GM21367 (cell line): ENCODE results near the gene ABCA3.

ENCODE experiments used
- ATAC-seq: cut with Tn5 transposase; IDR thresholded peaks from one replicate; pipeline ENCODE4 v1.9.1; 2021; ENCODE audit not compliant: unreplicated experiment

The ABCA3 gene

GRCh38 chr16:2236337-2237101 is 104.0 kb downstream of the ABCA3 start, which contains the start of gene DNASE1L2:
DNASE1L2 (plus strand) TSS chr16:2236444; CDS start chr16:2236817, 373 bp downstream.
- ATAC-seq = no peak

DNA sequence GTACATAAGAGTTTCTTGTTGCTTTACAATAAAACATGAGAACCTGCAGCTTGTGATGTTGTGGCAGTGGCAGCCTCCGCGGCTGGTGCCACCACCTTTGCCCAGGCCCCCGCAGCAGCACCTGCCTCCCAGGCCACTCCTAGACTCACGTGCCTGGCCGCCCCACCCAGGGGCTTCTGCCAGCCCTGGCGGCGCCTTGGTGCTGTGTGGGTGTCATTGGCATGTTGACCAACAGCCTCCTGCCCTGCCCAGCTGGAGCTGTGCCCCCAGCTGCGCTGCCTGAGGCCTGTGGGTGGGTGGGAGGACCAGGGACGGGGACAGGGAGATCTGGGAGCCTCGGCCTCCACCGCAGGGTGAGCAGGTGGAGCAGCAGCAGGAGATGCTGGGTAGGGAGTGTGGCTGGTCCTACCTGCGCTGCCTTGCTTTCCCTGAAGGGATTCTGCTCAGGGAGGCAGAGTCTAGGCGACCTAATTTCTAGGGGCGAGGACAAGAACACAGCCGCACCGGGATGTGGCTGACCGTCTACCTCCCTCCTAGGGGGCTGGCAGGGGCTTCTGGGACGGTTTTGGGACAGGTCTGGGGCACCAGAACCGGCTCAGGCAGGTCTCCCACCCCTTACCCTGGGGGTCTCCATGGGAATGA is 104.7 kb downstream of the ABCA3 start:
- ATAC-seq = no peak

DNA sequence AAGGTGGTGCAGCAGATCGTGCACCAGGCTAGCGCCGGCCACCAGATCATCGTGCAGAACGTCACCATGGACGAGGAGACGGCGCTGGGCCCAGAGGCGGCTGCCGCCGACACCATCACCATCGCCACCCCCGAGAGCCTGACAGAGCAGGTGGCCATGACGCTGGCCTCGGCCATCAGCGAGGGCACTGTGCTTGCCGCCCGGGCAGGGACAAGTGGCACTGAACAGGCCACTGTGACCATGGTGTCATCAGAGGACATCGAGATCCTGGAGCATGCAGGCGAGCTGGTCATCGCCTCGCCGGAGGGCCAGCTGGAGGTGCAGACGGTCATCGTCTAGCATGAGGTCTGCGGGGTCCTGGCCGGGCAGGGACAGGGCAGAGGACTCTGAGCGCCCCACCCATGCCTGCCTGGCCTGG is 105.3 kb downstream of the ABCA3 start:
- no peak for ATAC-seq

DNA sequence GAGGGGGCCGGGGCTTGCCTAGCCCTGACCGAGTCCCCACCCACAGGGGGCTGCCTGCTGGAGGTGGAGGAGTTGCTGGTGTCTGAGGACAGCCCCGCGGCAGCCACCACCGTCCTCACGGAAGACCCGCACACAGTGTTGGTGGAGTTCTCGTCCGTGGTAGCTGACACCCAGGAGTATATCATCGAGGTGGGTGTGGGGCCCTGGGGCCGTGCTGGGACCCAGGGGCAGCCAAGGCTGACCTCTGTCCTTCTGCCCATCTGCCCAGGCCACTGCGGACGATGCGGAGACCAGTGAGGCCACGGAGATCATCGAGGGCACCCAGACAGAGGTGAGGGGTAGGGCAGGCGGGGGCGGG is 105.7 kb downstream of the ABCA3 start:
- ATAC-seq = no peak

DNA sequence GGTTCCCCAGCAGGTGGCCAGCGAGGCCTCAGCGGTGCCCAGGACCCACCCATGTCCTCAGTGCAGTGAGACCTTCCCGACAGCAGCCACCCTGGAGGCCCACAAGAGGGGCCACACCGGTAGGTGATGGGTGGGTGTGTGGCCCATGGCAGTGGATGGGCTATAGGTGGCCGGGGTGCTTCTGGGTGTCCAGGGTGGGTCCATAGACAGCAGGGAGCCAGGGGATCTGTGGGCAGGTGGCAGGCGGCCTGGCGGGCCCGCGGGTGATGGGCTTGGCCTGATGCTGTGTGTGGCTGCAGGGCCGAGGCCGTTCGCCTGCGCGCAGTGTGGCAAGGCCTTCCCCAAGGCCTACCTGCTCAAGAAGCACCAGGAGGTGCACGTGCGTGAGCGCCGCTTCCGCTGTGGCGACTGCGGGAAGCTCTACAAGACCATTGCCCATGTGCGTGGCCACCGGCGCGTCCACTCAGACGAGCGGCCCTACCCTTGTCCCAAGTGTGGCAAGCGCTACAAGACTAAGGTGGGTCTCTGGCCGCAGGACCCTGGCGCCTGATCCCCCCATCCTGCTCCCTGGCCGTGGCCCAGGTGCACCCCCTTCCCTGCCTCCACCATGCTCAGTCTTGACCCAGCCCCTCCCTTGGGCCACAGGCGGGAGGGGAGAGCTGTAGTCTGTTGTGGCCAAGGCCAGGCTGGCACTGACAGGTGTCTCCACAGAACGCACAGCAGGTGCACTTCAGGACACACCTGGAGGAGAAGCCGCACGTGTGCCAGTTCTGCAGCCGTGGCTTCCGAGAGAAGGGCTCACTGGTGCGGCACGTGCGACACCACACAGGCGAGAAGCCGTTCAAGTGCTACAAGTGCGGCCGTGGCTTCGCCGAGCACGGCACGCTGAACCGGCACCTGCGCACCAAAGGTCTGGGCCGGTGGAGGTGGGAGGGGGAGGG is 106.4 kb downstream of the ABCA3 start:
- no peak for ATAC-seq

GRCh38 chr16:2233046-2233775 is 107.3 kb downstream of the ABCA3 start:
- no peak for ATAC-seq

DNA sequence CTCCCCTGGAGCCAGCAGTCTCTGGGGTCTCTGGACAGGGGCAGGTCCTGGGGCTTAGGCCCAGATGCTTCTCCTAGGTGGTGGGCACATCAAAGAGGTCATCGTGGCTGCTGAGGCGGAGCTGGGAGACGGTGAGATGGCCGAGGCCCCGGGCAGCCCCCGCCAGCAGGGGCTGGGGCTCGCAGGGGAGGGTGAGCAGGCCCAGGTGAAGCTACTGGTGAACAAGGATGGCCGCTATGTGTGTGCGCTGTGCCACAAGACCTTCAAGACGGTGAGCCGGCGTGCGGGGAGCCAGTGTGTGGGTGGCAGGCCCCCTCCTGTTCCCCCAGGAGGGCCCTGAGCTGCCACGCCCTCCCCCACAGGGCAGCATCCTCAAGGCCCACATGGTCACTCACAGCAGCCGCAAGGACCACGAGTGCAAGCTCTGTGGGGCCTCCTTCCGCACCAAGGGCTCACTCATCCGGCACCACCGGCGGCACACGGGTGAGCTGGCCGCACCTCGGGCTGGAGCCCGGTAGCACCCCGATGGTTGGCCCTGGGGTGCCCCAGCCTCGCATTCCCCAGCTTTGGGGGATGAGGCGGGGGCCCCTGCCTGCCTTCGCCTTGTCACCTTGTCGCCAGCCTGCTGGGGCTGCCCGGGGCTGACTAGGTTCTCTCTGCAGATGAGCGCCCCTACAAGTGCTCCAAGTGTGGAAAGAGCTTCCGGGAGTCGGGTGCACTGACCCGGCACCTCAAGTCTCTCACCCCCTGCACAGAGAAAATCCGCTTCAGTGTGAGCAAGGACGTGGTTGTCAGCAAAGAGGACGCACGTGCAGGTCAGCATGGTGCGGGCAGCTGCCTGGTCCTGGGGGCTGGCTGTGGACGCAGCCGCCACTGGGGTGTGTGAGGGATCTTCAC is 108.2 kb downstream of the ABCA3 start:
- ATAC-seq = no peak

- ATAC-seq = no peak
These were observed 109.3 kb downstream of the ABCA3 start for GRCh38 chr16:2231016-2231931.

- ATAC-seq = no peak
These were observed 110.2 kb downstream of the ABCA3 start for GRCh38 chr16:2230376-2230775.

GRCh38 chr16:2229632-2230250 is 110.8 kb downstream of the ABCA3 start:
- no peak for ATAC-seq

DNA sequence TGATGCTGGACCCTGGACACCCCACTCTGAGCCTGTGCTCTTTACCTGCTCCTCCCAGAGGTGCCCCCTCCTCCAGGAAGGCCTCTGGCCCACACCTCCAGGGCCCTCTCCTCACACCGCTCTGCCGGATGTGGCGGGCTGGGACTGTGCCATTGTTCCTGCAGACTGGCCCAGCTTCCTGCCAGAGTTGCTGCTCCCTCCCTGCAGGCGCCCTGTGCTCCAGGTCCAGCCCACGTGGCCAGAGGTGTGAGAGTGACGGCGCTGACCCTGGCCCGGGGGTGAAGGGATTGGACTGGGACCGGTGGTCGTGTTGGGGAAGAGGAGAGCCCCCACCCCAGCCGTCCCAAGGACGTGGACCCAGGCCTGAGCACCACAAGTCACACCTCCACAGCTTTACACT is 111.4 kb downstream of the ABCA3 start:
- ATAC-seq = no peak

- no peak for ATAC-seq
These were observed 112.2 kb downstream of the ABCA3 start for GRCh38 chr16:2228161-2228824.

GRCh38 chr16:2226918-2227317 is 113.6 kb downstream of the ABCA3 start:
- ATAC-seq = no peak

GRCh38 chr16:2226245-2226793 is 114.2 kb downstream of the ABCA3 start:
- no peak for ATAC-seq
